Nephron (organoid): ENCODE measurements around the gene SULT1C2.

ENCODE experiments used
- H3K27ac Mint-ChIP-seq, 3 experiments: 2 replicates each; pipeline ENCODE4 v1.8.0; 2020; ENCODE audit warnings: mixed read lengths in 3 of 3, mild to moderate bottlenecking in 2 of 3, moderate library complexity in 1 of 3
- H3K27me3 Mint-ChIP-seq: 2 replicates; pipeline ENCODE4 v1.8.0; 2021; ENCODE audit warnings: low read depth, mild to moderate bottlenecking, moderate library complexity, mixed read lengths
- H3K36me3 Mint-ChIP-seq: 2 replicates; pipeline ENCODE4 v1.8.0; 2020; ENCODE audit warnings: low read depth, mixed read lengths
- H3K4me1 Mint-ChIP-seq: 2 replicates; pipeline ENCODE4 v1.8.0; 2020; ENCODE audit warnings: mixed read lengths
- H3K4me3 Mint-ChIP-seq, 3 experiments: 2 replicates each; pipeline ENCODE4 v1.8.0; 2020; ENCODE audit warnings: mild to moderate bottlenecking in 3 of 3, mixed read lengths in 3 of 3, moderate library complexity in 2 of 3
- H3K9me3 Mint-ChIP-seq: 2 replicates; pipeline ENCODE4 v1.8.0; 2020; ENCODE audit warnings: mixed read lengths
- TF ChIP-seq, protein P1 (sequence below), 3 experiments: fragments of 200-600 bp; sonication (generic); IDR thresholded peaks; one replicate each; pipeline ENCODE4 v1.5.0; 2021; ENCODE audit warnings: antibody characterized with exemption in 3 of 3; ENCODE audit not compliant: unreplicated experiment in 3 of 3

The SULT1C2 gene

DNA sequence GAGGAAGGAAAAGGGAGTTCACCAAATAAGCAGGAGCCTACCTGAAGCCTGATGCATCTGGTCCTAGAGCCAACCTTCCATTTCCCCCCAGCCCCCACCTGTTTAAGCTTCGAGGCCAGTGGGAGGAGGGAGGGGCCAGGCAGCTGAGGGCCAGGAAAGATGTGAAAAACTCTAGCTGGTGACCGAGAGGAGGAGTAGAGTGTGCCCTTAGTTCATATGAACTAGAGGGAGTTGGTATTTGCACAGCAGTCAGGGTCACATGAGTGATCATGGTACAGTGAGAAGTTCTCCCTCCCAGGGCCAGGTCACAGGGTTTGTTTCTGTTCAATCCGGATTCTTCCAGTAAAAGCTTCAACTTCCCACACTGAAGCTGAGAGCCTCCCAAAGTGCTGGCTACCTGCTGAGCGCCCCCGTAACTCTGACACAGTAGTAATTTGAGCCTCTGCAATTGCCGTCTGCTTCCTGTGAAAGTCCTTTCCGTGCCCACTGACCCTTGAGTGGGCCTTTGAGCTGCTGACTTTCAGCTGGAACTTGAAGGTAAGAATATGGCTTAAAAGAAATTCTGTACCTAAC lies at the start of gene SULT1C2:
SULT1C2 (plus strand) TSS at position 362 of the 573 bp plus-strand sequence. CDS start 4,773 bp downstream, outside the sequence.
- H3K36me3 Mint-ChIP-seq, result peaks cover 14% of the 10 kb centered on the region
- no peaks in the 10 kb centered on the region for H3K27me3 Mint-ChIP-seq

DNA sequence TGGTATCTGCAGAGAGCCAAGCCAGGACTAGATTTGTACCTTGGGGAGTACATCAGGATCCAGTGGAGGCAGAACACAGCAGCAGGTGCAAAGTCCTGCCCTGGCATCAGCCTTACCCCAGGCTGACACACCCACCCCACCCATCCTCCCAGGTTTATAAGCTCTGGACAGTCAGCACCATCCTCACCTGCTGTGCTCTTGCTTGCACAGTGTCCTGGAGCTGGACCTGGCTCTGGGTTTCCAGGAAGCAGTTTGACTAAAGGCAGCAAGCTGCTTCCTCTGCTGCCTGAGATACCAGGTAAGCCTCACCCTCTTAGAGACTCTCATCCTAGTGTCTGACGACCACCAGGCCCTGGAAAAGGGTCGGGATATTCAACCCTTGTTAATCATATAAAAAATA lies 48.9 kb upstream of the SULT1C2 start, which contains the start of gene SULT1C3:
SULT1C3 (plus strand) TSS at position 183 of the 400 bp plus-strand sequence. CDS start 7,227 bp downstream, outside the sequence.
- H3K4me3 Mint-ChIP-seq, result no peak within 1 kb of the TSS
- peaks cover 3% of the 10 kb centered on the region for H3K27me3 Mint-ChIP-seq
- peaks cover 15% of the 10 kb centered on the region for H3K9me3 Mint-ChIP-seq
- no peak within 1 kb of the TSS for H3K27ac Mint-ChIP-seq
- H3K36me3 Mint-ChIP-seq, result peaks cover 12% of the 10 kb centered on the region
- H3K4me1 Mint-ChIP-seq, result no peaks in the 10 kb centered on the region
- TF ChIP-seq, protein P1, sequence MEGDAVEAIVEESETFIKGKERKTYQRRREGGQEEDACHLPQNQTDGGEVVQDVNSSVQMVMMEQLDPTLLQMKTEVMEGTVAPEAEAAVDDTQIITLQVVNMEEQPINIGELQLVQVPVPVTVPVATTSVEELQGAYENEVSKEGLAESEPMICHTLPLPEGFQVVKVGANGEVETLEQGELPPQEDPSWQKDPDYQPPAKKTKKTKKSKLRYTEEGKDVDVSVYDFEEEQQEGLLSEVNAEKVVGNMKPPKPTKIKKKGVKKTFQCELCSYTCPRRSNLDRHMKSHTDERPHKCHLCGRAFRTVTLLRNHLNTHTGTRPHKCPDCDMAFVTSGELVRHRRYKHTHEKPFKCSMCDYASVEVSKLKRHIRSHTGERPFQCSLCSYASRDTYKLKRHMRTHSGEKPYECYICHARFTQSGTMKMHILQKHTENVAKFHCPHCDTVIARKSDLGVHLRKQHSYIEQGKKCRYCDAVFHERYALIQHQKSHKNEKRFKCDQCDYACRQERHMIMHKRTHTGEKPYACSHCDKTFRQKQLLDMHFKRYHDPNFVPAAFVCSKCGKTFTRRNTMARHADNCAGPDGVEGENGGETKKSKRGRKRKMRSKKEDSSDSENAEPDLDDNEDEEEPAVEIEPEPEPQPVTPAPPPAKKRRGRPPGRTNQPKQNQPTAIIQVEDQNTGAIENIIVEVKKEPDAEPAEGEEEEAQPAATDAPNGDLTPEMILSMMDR (IDR thresholded peaks at IDR 0.05; ENCODE audit: unreplicated experiment in 3 of 3), result no peak

More for the DNA sequence above, at the start of gene SULT1C2:
- TF ChIP-seq, protein P1 (IDR thresholded peaks at IDR 0.05; ENCODE audit: unreplicated experiment in 3 of 3), result no peak
- Mint-ChIP-seq H3K4me1 (peaks cover 23% of the 10 kb centered on the region), H3K4me3 (peak within 1 kb of the TSS; percentile 43 to 75 (median 60)), H3K9me3 (peaks cover under 1% of the 10 kb centered on the region), H3K27ac (peak within 1 kb of the TSS; percentile 88 to 98 (median 91))

DNA sequence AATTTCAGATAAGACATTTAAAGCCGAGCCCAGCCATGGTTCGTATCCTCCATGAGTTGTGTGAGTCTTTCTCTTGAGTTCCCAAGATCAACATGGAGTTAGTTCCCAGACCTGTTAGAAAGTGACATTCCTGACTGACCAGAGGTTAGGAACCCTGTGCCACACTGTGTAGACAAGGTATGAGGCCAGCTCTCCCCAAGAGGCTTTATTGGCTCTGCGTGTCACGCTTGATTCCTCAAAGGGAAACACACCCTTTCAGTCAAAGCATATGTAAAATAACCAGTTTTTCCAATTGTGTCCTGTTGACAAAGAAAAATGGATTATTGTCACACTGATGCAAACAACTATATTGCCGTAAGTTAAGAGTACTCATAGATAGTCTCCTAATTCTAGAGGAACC lies 47.7 kb upstream of the SULT1C2 start:
- Mint-ChIP-seq H3K4me1 (no peaks in the 10 kb centered on the region), H3K9me3 (peaks cover 15% of the 10 kb centered on the region), H3K36me3 (peaks cover 9% of the 10 kb centered on the region), H3K27me3 (peaks cover 3% of the 10 kb centered on the region), H3K27ac (no peak overlapping the region), H3K4me3 (no peak overlapping the region)
- TF ChIP-seq, protein P1 (IDR thresholded peaks at IDR 0.05; ENCODE audit: unreplicated experiment in 3 of 3), result no peak

DNA sequence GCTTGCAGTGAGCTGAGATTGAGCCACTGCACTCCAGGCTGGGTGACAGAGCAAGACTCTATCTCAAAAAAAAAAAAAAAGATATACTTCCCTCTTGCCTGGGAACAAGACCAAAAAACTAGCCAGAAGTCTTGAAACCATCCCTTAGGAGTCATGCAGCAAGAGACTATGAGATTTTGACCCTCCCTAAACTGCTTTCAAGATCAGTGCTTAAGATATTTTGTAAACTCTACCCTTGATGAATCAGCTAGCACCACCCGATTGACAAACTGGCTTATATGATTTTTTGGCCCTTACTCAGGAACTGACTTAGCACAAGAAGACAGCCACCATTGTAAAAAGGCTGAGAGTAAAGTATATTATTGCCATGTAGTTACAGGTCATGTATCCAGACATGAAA lies 45.1 kb upstream of the SULT1C2 start:
- Mint-ChIP-seq H3K9me3 (peaks cover 10% of the 10 kb centered on the region), H3K4me1 (no peaks in the 10 kb centered on the region), H3K36me3 (peaks cover 5% of the 10 kb centered on the region), H3K4me3 (no peak overlapping the region), H3K27ac (no peak overlapping the region), H3K27me3 (no peaks in the 10 kb centered on the region)
- TF ChIP-seq, protein P1 (IDR thresholded peaks at IDR 0.05; ENCODE audit: unreplicated experiment in 3 of 3), result no peak

DNA sequence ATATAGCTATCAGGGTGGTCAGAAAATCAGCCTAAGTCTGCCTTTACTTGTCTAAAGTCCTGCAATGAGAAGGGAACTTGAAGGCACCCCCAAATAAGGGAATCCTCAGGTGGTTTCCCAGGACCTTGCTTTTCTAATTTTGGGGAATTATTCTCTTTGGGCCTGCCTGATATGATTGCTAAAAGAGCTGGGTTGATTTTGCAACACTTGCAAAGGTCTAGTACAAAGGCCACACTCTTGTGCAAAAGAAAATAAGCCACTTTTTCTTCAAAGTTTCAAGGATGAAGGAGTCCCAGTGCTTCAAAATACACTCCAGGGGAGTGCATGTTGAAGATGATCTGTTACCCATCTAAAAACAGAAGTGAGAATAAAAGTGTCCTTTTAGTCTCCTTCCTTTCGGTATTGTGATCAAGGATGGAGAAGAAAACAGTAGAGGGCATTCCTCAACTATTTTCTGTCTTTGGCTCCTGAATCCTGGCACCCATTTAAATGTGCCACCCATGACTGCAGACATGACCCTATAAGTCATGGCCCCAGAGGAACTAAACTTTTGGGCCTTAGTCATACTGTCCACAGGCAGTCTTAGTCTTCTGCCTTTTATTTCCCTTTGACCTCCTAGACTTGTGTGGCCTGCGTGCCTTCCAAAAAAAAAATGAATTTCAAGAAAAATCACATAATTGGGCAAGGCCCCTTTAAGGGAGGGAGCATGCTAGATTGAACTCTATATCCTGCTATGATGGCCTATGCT lies 43.9 kb upstream of the SULT1C2 start:
- TF ChIP-seq, protein P1 (IDR thresholded peaks at IDR 0.05; ENCODE audit: unreplicated experiment in 3 of 3), result no peak
- peaks cover 5% of the 10 kb centered on the region for H3K36me3 Mint-ChIP-seq
- H3K27ac Mint-ChIP-seq, result no peak overlapping the region
- no peaks in the 10 kb centered on the region for H3K4me1 Mint-ChIP-seq
- H3K9me3 Mint-ChIP-seq, result peaks cover 10% of the 10 kb centered on the region
- H3K27me3 Mint-ChIP-seq, result no peaks in the 10 kb centered on the region
- H3K4me3 Mint-ChIP-seq, result no peak overlapping the region
